A172 (cell line): ENCODE data around the gene PTPRD. TPM values are rescaled to one million over a fixed set of nuclear protein-coding genes. Genes with fewer than 3 reads are reported as not detected.
A peak's percentile ranks its signal among the peaks of the same experiment; 100 is the strongest.

Experiments used
- DNase-seq: peaks from one replicate; pipeline ENCODE4 v3.0.0-alpha.2; 2015; ENCODE audit warnings: low spot score
- total RNA-seq: library from RNA; depleted of rRNA; stranded (reverse); fragments of >200 nt; shearing (Covaris generic); gene quantifications from 2 replicates; pipeline ENCODE4 v1.2.3, GENCODE V29; 2014

PTPRD gene
- total RNA-seq, 1 experiment from 2014 or later, result 0.71 TPM

DNA sequence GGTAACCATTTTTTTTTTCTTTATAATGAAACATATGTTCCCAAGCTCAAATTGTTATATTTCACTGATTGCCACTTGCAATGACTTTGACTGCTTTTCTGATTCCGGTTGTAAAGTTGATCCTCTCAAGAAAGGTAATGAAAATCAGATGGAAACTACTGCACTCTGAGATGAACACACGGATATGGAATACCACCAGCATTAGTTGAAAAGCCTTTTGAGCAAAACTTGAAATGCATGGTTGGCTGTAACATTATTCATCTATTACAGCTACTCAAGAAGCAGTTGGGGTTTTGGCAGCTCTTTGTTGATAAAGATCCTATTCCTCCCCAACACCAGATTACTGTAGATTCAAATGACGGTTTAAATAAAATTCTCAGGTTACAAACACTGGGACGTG, 2221.7 kb downstream of the PTPRD start:
- no peak for DNase-seq

DNA sequence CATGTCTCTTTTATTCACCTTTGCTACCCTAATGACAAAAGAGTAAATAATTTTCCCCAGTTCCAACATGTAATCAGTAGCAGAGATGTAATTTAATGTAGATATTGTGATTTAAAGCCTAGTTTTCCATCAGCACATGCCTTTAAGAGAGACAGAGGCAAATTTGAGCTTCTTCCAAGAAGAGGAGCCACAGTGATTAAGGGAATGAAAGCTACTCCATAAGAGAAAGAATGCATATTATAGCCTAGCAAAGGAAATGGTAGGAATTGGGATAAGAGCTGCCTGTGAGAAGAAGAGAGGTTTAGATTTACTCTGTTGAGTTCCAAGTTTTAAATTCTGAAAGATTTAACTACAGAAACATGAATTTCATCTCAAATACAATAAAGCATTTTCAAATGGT, 2222.2 kb downstream of the PTPRD start:
- no peak for DNase-seq

DNA sequence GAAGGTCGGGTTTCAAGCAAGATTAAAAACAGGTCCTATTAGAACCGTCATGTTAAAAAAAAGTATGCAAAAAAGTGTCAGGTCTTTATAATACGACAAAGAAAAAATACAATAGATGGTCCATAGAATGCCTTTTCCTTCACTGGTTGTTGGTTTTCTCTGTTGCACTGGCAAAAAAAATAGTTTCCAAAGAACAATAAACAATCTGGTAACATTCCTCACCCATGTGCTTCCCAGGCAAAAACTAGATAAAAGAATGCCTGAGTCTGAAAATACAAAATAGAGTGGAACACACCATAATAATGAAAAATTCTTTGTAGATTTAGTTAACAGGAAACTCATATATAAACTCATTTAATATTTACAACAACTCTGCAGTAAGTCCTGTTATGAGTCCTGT, 2223.3 kb downstream of the PTPRD start:
- no peak for DNase-seq

DNA sequence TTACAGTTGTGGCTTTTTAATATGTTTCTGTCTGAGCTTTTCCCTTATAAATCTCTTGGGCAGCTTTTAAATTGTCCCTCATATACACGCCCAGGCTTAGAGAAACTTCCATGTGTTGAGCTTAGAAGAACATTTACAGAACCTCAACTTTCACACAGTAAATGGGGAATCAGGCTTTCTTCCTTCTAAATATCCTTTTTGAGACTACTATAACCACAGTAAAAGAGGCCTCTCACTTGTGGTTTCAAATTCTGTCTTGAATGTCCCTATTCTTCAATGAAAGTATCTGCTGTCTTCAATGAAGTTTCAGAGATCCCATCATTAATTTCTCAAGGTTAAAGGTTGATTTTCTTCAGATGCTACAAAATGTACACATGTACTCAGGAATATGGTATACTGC, 2224.7 kb downstream of the PTPRD start:
- no peak for DNase-seq

DNA sequence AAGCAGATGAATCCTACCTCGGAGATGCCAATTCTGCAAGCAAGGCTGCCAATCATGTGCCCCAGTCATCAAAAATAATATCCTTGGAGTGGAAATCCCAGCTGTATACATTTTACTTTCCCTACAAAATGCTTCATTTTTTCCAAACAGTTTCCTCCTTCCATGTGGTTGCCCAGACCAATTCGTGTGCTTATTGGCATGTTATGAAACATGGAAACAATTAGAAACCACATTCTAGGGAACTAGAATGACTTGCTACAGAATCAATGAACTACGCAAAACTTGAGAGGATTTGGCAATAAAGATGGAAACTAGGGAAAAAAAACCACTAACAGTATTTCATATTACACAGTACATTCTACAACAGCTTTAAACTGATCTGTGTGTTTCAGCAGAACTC, 2228.7 kb downstream of the PTPRD start:
- DNase-seq, result no peak

DNA sequence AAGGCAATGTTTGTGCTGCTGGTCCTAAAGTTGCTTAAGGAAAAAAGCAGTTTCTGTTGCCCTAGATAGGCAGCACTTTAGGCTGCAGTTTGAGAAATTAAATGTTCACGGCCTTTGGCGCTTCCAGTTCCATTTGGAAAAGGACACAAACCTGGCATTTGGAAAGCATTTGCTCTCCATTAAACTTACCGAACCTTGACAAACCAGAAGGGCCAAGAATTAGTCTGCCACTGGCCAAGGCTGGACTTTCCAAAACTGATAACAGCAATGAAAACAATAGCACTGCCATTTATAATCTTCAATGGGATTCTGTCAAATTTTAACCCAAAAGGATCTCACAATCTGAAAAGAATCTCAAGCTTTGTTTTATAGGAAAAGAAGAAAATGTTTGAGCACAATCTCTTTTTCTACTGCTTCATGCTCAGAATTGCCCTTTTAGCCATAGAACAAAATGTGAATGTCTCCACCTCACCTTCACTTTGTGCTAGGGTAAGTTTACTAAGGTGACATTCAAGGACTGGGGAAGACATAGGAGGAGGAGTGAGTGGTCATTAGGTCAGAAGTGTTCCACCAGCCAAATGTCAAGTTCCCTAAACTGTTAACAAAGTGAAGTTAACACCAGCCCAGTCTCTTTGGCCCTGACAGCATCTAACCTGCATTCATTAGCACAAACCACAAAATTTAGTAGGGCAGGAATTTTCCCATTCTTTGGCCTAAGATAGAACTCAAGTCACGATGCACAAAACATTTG, 2229.8 kb downstream of the PTPRD start:
- no peak for DNase-seq

DNA sequence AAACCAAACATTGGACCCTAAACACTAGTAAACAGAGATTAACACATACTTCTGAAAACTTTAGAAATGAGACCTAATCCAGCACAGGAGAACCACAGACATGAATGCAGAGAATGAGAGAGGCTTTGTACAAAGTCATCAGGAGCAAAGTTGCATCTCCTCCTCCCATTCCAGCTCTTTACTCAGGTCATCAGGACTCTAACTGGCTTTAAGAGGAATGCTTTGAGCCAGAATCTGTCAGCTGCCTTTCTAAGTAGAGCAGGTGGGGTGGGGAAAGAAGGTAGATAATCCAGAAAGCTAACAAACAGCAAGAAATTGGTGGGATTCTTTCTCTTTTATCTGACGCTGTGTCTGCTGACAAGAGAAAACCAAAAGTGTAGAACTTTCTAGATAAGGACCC, 2230.5 kb downstream of the PTPRD start:
- no peak for DNase-seq

DNA sequence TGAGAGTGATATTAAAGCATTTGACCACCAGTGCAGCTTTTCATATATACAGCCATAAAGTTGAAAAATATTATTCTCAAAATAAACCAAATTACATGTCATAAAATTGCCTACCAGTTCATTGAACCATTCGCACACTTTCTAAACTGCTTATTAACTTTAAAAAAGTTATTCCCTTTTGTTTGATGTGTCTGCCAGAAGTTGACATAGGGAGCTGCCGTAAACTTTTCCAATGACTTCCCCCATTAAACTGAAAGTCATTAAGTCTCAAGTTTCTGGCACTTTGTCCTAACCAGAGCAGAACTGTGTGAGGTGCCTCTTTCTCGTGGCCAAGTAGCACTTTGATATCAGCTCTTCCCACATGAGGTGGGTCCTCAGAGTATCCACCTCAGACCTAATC, 2231.2 kb downstream of the PTPRD start:
- no peak for DNase-seq

DNA sequence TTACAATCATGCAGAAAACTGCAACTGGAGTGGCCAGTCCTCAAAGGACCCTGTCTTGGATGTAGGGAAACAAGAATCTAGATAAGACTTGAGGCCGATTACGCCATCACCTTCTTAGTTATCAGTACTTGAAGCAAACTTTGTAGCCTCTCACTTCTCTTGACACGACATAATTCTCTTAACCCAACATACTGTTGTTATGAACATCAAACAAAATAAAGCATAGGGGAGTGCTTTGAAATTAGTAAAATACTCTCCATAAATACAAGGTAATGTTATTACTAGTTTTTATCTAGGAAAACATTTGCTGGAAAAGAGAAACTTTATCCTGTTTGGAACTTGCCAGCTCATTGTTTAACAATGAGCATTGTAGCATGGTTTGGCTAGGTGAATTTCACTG, 2238.3 kb downstream of the PTPRD start:
- DNase-seq, result no peak

DNA sequence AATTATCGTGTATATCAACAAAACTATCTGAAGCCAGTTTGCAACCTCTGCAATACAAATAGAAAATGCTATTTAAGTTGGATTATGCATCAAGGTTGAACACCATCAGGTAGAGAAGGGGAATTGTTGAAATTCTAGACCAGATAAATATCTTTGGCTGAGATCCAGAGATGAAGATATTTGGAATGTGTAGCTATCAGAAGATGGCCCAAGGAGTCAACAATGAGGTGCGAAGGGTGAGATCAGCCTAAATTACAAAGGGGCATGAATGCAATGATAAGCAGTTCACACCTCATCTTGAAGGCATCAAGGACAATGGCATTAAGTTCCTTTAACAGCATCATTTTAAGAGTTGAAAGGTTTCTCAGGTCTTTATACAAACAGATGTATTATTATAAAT, 2241.1 kb downstream of the PTPRD start:
- DNase-seq, result no peak

DNA sequence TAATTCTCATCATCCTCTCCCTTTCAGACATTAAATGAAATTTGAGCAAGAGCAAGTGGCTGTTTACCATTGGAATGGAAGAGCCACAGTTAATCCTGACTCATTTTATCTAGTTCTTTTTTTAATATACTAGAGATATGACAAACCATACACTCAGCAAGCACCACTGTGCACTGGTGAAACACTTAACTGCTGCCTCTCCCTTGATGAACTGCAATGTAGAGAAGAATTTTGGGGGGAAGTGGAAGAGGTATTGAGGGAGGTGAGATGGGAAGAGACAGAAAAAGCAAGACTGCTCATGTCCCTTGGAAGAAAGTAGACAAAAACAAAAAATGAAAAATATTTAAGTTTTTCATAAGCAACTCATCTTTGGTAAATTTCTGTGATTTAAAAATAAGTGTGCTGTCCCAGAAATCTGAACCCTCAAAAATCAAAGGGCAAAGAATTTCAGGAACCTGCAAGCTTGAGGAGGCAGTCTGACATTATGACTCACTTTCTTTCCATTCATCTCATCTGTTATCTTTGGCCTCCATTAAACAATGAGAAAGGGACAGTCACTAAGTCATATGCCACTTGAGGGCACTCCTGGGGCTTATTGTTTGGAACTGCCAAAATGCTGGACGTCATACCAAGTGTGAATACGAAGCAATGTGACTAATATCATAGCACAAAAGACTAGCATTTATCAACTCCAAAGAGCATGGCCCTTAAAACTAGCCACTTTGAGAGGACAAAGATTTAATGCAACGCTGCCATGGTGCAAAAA, 2246.5 kb downstream of the PTPRD start:
- peak; percentile 64 for DNase-seq

DNA sequence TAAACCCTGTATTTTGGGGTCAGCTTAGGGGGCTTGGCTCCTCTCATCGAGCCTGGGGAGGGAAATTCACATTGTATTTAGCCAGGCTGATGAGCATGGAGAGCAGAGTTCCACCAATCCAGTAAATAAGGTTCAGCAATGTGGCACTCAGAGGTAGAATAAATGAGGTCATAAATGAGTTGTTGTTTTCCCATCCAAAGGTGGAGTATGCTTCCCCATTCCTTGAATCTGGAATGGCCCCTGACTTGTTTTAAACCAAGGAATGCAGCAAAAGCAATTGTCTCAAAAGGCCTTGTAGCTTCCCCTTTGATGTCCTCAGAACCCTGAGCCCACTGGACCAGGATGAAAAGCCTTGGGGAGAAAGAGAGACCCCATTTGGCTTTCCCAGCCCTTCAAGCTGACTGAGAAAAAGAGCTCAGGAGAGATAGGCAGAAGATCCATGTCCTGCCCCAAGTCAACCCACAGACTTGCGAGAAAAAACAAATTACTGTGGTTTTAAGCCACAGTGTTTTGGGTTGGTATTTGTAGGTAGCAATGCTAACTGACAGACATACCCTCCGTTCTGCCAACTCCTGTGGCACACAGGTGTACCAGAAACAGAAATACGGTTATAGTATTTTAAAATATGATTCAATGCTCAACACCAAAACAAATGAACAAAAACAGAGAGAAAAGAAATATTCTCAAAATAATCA, 2247.2 kb downstream of the PTPRD start:
- no peak for DNase-seq

DNA sequence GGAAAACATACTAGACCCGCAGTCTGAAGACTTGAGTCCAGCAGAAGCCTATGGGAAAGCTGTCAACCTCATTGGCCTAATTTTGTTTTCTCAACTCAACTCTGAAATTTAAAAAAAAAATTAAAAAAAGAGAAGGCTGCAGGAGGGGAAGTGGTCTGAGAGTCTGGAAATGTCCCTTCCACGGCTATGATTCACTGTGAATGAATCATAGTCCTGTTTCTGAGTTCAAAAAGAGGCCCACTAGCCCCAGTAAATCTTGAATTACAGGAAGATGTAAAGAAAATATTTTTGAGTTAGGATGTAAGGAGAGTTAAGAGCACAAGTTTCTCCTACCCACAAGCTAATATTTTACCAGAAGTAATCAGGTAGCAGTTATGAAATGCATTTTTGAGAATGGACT, 2247.8 kb downstream of the PTPRD start:
- peak; percentile 48 for DNase-seq

DNA sequence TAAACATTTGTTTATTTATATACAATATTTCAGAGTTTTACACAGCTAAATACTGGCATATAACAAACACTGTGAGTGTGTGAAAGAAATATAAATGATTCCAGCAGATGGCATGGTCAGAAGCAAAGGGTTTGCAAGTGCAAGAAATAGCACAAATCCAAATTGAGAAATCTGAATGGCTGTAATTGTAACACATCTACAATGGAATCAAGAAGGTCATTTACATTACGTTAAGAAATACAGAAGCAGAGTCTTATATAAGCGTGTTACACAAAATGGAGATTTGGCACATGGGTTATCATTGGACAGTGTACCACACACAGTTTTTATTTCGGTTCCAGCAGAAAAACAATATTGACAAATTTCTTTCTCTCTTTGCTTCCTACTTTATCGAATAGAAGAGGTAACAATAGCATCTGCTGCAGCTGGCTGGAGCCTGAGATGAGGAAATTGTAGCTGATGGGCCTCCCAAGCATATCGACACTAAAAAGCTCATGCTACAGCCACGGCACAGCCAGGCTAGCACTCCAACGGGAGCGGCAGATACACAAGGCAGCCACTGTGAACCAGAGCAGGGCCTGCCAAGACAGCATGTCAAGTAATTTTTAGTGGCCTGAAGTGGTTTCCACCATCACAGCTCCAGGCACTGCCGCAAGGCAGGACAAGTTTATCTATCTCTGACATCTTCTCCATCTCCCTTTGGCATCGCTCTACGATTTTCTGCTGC, 2248.6 kb downstream of the PTPRD start:
- DNase-seq, result no peak

DNA sequence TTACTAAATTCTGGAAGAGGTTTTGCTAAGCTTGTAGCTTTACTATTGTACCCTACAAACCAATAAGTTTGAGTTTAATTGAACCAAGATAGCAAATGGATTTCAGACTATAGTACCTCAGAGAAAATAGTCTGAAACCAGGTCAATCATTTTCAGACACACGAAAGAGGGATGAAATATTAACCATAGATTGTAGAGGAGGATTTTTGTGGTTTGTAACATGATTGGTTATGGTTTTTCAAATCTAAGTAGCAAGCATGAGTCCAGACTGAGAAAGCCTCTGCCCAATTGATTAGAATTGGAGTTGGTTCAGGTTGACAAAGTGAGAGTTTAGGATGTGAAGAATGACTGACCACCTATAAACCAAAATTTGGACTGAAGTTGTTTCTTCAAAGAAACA, 2250.6 kb downstream of the PTPRD start:
- no peak for DNase-seq

DNA sequence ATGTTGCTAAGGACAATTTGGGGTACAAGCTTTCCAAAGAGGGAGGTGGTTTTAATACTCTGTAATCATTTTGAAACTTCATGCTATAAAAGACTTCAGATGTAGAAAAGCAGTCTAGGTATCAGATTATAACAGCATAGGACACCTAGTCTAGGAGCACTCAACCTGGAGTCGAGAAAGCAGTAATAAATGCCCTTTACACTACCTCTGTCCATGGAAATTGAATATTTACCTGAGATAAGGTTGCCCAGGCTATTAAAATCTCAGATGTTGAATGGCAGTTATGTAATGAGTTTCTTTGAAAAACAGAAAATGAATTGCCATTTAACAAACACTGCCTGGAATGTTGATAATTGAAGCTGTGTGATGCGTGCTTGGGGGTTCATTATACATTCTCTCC, 2251.4 kb downstream of the PTPRD start:
- no peak for DNase-seq

DNA sequence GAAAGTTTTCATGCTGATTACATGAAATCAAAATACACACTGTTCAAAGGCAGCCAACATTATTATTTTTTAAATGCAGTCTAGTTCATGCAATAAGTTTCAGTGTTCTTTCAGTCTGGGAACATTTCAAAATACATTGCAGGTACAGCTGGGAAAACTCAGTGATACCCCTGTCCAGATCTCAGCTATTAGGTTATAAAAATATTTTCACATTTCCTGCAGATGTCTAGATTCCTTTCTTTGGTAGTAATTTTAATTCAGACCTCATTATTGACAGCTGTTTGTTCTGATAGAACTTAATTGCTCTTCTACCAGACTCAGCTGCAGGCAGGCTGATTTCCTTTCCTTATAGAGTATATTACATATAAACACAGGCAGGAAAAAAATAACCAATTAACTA, 2256.4 kb downstream of the PTPRD start:
- DNase-seq, result no peak

DNA sequence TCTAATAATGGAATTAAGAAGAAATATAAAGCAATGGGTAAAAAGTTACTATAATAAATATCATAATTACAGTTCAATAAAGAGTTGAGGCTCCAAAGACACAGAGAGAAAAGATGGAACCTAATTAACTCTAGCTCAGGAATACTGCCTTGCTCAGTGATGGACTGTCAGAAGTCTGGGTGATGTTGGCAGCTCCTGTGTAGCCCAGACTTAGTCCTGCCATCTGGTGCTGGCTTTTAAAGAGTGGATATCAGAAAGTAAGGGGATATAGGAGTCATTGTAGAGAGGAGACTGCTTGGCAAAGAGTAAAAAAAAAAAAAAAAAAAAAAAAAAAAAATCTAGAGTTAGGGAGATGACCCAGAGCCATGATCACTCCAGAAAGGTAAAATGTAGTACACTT, 2261.4 kb downstream of the PTPRD start:
- no peak for DNase-seq

DNA sequence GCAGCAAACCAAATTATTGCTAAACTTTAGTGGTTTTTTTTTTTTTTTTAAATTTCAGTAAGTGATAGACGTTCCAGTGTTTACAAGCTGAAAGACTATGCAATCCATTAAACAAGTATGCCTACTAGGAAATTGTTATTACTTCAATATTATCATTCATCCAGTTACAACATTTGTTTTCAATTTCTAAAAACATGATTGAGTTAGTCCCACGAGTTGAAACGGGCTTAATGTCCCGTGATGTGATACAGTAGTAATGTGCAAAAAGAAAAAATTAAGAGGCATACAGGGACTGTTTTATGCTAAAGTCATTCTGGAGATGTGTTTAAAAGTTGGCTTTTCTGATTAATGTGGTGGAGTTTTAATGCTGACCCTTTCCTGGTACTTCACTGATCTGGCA, 2262.9 kb downstream of the PTPRD start:
- no peak for DNase-seq

DNA sequence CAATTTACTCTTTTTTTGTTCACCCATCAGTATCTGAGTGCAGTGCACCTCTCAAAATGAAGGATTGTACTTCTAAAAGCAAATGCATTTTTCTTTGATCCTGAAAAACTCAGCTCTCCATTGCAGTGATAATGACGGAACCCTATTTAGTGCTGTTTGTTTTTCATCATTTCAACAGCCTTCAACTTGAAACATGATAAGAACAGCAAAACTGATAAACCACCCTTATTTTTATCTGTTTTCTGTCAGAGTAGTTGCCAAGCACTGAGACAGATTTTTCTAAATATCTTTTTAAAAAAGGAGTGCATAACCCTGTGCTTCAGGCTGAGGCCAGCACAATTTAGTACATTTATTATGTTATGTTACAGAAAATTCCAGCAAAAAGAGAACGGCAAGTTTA, 2263.4 kb downstream of the PTPRD start:
- DNase-seq, result no peak

DNA sequence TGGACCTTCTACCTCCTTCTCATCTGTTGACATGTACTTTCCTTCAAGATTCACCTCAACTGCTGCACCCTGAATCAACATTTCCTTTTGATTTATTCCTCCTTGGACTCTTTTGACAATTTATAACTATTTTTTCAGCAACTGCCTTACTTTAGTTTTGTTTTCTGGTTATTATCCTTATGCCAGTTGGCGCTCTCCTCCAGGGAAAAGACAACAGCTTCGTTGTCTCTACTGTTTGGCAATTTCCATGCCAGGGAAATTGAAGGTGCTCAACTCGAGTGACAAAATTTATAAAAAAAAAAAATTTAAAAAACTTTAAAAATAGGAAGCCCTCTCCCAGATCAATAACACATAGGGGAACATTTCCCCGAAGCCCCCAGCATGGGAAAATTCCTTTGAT, 2264.0 kb downstream of the PTPRD start:
- no peak for DNase-seq

DNA sequence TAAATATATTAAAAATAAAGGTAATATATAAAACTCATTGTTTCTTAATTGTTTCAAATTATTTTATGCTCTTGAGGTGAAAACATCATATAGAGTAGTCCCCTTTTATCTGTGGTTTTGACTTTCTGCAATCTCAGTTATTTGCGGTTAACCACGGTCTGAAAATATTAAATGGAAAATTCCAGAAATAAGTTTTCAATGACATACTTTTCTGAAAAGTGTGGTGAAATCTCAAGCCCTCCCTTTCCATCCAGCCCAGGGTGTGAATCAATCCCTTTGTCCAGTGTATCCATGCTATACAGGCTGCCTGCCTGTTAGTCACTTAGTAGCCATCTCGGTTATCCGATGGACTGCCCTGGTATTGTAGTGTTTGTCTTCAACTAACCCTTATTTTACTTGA, 2266.5 kb downstream of the PTPRD start:
- peak; percentile 21 for DNase-seq
